ELF-1 (cell line): ENCODE measurements around the gene AMDHD2.
A peak's percentile ranks its signal among the peaks of the same experiment; 100 is the strongest.
"Not testable (repeated sequence)": the region's sequence is repeated elsewhere in the genome, so short reads cannot be mapped to it uniquely, and the experiment has no call there.

Source experiments
- DNase-seq: peaks from one replicate; pipeline ENCODE4 v3.0.0-alpha.2; 2016; ENCODE audit warnings: low read depth, low spot score

The AMDHD2 gene

GRCh38 chr16:2572704-2573103 lies 52.5 kb downstream of the AMDHD2 start:
- DNase-seq, result not testable (repeated sequence)

DNA sequence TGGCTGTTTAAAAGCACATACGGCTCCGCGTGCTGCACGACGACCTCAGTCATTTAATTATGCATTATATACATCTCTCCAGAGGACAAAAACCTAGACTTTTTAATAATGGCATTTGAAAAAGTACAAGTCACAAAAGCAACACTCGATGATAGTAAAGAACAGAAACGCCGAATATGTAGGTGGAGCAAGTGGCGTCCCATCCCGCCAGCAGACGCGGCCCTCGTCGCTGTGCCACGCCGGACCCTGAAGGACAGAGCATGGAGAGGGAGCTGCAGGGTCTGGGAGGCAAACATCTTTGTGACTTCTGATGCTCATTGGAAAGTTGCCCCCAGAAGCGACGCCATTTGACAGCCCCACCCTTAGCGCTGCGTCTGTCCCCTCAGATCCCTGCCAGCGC lies 55.7 kb downstream of the AMDHD2 start:
- DNase-seq, result not testable (repeated sequence)

GRCh38 chr16:2577044-2577443 lies 56.9 kb downstream of the AMDHD2 start:
- DNase-seq, result not testable (repeated sequence)

DNA sequence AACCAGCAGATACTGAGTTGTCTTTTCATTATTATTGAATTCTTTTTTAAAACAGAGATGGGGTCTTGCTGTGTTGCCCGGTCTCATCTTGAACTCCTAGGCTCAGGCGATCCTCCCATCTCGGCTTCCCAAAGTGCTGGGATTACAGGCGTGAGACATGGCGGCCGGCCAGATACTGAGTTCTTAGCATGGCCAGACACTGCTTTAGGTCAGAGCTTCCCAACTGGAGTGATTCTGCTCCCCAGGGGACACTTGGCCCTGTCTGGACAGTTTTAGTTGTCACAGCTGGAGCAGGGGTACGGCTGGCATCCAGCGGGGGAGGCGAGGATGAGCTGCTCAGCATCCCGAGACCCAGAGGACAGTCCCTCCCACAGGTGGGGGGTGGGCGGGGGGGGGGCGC lies 58.7 kb downstream of the AMDHD2 start:
- not testable (repeated sequence) for DNase-seq

DNA sequence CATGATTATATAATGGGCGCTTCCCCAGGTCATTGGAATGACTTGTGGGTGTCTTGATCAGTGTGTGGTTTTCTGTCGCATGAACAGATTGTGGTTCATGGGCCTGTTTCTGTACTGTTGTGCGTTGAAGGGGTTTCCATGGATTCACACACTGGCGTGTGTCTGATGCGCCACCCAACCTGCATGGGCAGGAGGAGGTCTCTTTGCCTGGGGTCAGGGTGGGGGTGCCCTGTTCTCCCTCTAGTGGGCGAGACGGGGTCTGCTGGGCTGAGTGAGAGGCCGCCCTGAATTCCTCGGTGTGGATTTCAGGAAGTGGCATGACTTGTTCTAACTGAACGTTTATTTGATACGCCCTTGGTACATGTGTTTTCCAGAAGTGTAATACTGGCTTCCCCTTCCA lies 60.0 kb downstream of the AMDHD2 start:
- DNase-seq, result peak; percentile 18

DNA sequence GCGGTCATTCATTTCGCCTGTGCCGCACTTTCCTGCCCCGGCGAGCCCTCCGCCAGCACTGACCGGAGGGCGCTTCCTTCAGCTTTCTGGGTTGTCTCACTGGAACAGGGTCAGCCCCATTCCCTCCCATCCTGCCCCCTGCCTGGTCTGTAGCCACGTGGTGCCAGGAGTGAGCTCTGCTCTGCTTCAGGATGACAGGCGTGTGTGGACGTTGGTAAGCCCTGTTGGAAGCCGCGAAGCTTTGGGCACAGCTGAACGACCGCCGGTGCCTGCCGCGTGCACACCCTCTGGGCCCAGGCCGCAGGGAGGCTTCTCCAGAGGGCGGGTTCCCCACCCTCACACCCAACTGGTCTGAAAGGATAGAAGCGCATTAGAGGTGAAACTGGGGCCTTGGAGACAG lies 60.6 kb downstream of the AMDHD2 start:
- DNase-seq, result not testable (repeated sequence)
